Loucy (cell line): ENCODE results near the gene PLAU.
"Not testable (repeated sequence)": the region's sequence is repeated elsewhere in the genome, so short reads cannot be mapped to it uniquely, and the experiment has no call there.

Source experiments
- H2AFZ ChIP-seq: fragments of 200-600 bp; sonication (generic); 2 replicates; pipeline ENCODE4 v1.6.0; 2016; ENCODE audit warnings: antibody characterized with exemption, mild to moderate bottlenecking, low read length, moderate library complexity
- H3F3A ChIP-seq: fragments of 200-600 bp; 2 replicates; pipeline ENCODE4 v1.6.0; 2016; ENCODE audit warnings: antibody characterized with exemption, low read depth, mild to moderate bottlenecking
- H3K27me3 ChIP-seq: fragments of 200-600 bp; sonication (generic); 2 replicates; pipeline ENCODE4 v1.6.1; 2014; ENCODE audit warnings: low read length, mild to moderate bottlenecking; ENCODE audit not compliant: insufficient read depth, poor library complexity, severe bottlenecking
- H3K36me3 ChIP-seq: fragments of 200-600 bp; sonication (generic); 2 replicates; pipeline ENCODE4 v1.6.1; 2016; ENCODE audit warnings: low read length; ENCODE audit not compliant: insufficient read depth
- H3K4me1 ChIP-seq: fragments of 200-600 bp; sonication (generic); 2 replicates; pipeline ENCODE4 v1.5.1; 2014; ENCODE audit warnings: low read length, mild to moderate bottlenecking; ENCODE audit not compliant: insufficient read depth, poor library complexity, severe bottlenecking
- H3K4me2 ChIP-seq: fragments of 200-600 bp; sonication (generic); 2 replicates; pipeline ENCODE4 v1.6.0; 2014; ENCODE audit warnings: antibody characterized with exemption, low read length, low read depth, mild to moderate bottlenecking; ENCODE audit not compliant: poor library complexity, severe bottlenecking
- H3K4me3 ChIP-seq: fragments of 200-600 bp; sonication (generic); 2 replicates; pipeline ENCODE4 v1.5.1; 2014; ENCODE audit warnings: low read length, mild to moderate bottlenecking, mixed read lengths; ENCODE audit not compliant: poor library complexity, severe bottlenecking
- H3K79me2 ChIP-seq: fragments of 200-600 bp; sonication (generic); 2 replicates; pipeline ENCODE4 v1.6.1; 2014; ENCODE audit warnings: low read length; ENCODE audit not compliant: insufficient read depth
- H3K9ac ChIP-seq: fragments of 200-600 bp; sonication (generic); 2 replicates; pipeline ENCODE4 v1.6.0; 2014; ENCODE audit warnings: mild to moderate bottlenecking, low read depth, low read length, moderate library complexity; ENCODE audit not compliant: poor library complexity, severe bottlenecking
- H3K9me2 ChIP-seq: fragments of 200-600 bp; sonication (generic); replicated peaks from 2 replicates; pipeline ENCODE4 v1.6.1; 2016; ENCODE audit warnings: low read depth, low read length, mixed read lengths
- H3K9me3 ChIP-seq: fragments of 200-600 bp; sonication (generic); 2 replicates; pipeline ENCODE4 v1.6.1; 2014; ENCODE audit warnings: mild to moderate bottlenecking, antibody characterized with exemption, low read length, low read depth; ENCODE audit not compliant: insufficient read depth
- H4K20me1 ChIP-seq: fragments of 200-600 bp; sonication (generic); 2 replicates; pipeline ENCODE4 v1.6.0; 2014; ENCODE audit warnings: antibody characterized with exemption, low read length, mild to moderate bottlenecking; ENCODE audit not compliant: insufficient read depth, poor library complexity, severe bottlenecking
- CTCF ChIP-seq: fragments of 200-600 bp; sonication (generic); conservative IDR thresholded peaks from 2 replicates; pipeline ENCODE4 v1.5.1; 2014; ENCODE audit warnings: mild to moderate bottlenecking, antibody characterized with exemption, low read length
- EZH2phosphoT487 ChIP-seq: fragments of 200-600 bp; IDR thresholded peaks from 2 replicates; pipeline ENCODE4 v1.6.1; 2018; ENCODE audit warnings: antibody characterized with exemption, mild to moderate bottlenecking, moderate library complexity, borderline replicate concordance

Gene PLAU

GRCh38 chr10:73894245-73894971, 16.5 kb upstream of the PLAU start:
- Histone ChIP-seq H2AFZ (no peak overlapping the region), H3K27me3 (no peaks in the 10 kb centered on the region), H3K4me1 (peaks cover 14% of the 10 kb centered on the region), H3K9me3 (no peaks in the 10 kb centered on the region), H4K20me1 (no peaks in the 10 kb centered on the region), H3K79me2 (no peaks in the 10 kb centered on the region), H3K9ac (no peak overlapping the region), H3K4me3 (no peak overlapping the region), H3K4me2 (peak overlapping the region; percentile 15), H3K36me3 (no peaks in the 10 kb centered on the region), H3K9me2 (no peaks in the 10 kb centered on the region), H3F3A (no peaks in the 10 kb centered on the region)
- TF ChIP-seq CTCF (no peak), EZH2phosphoT487 (no peak)

- H3K4me2 ChIP-seq, H3K9ac ChIP-seq, H2AFZ ChIP-seq, H3K27me3 ChIP-seq, H3K79me2 ChIP-seq, H3F3A ChIP-seq, H3K36me3 ChIP-seq, H4K20me1 ChIP-seq, H3K9me3 ChIP-seq, H3K9me2 ChIP-seq, H3K4me3 ChIP-seq: not testable (repeated sequence)
- peaks cover 16% of the 10 kb centered on the region for H3K4me1 ChIP-seq
These were observed 15.6 kb upstream of the PLAU start for GRCh38 chr10:73895381-73895780.

- peaks cover 25% of the 10 kb centered on the region for H3K4me1 ChIP-seq
- H3K9ac ChIP-seq: no peak overlapping the region
- no peaks in the 10 kb centered on the region for H3K9me2 ChIP-seq
- no peaks in the 10 kb centered on the region for H3K9me3 ChIP-seq
- no peak overlapping the region for H2AFZ ChIP-seq
- no peaks in the 10 kb centered on the region for H3K27me3 ChIP-seq
- no peaks in the 10 kb centered on the region for H3F3A ChIP-seq
- H3K4me2 ChIP-seq: no peak overlapping the region
- no peaks in the 10 kb centered on the region for H4K20me1 ChIP-seq
- H3K36me3 ChIP-seq: no peaks in the 10 kb centered on the region
- H3K79me2 ChIP-seq: no peaks in the 10 kb centered on the region
- TF ChIP-seq EZH2phosphoT487: no peak
- no peak for TF ChIP-seq CTCF
- H3K4me3 ChIP-seq: no peak overlapping the region
These were observed 13.2 kb upstream of the PLAU start for GRCh38 chr10:73897693-73898092.

GRCh38 chr10:73898730-73899410, 12.1 kb upstream of the PLAU start:
- Histone ChIP-seq H3K9ac (no peak overlapping the region), H3K4me2 (no peak overlapping the region), H3K4me3 (no peak overlapping the region), H2AFZ (no peak overlapping the region), H3K36me3 (no peaks in the 10 kb centered on the region), H3F3A (no peaks in the 10 kb centered on the region), H3K27me3 (no peaks in the 10 kb centered on the region), H3K9me3 (no peaks in the 10 kb centered on the region), H3K4me1 (peaks cover 25% of the 10 kb centered on the region), H4K20me1 (no peaks in the 10 kb centered on the region), H3K9me2 (no peaks in the 10 kb centered on the region), H3K79me2 (no peaks in the 10 kb centered on the region)
- TF ChIP-seq CTCF (no peak), EZH2phosphoT487 (no peak)
